Cardiac muscle cell (in vitro differentiated cells and primary cell): Measurements from ENCODE around the gene MINK1. TPM values are rescaled to one million over a fixed set of nuclear protein-coding genes. Genes with fewer than 3 reads are reported as not detected.

Source experiments
- DNase-seq, 2 donors: peaks; one replicate each; pipeline versions ENCODE4 v3.0.0 to v3.0.0-alpha.2; 2010 to 2017; ENCODE audit warnings: low read depth in 1 of 2, low spot score in 1 of 2
- H3K27ac ChIP-seq: fragments of 200-600 bp; sonication (generic); 2 replicates; pipeline ENCODE4 v1.5.1; 2016
- H3K27me3 ChIP-seq: fragments of 200-600 bp; sonication (generic); 2 replicates; pipeline ENCODE4 v1.6.0; 2016; ENCODE audit warnings: control low read depth
- H3K36me3 ChIP-seq: fragments of 200-600 bp; sonication (generic); 2 replicates; pipeline ENCODE4 v1.5.1; 2016; ENCODE audit warnings: control low read depth
- H3K4me1 ChIP-seq: fragments of 200-600 bp; sonication (generic); 2 replicates; pipeline ENCODE4 v1.8.1; 2017; ENCODE audit warnings: low read depth, mild to moderate bottlenecking, mixed run types
- H3K4me3 ChIP-seq: fragments of 200-600 bp; sonication (generic); 2 replicates; pipeline ENCODE4 v1.5.1; 2016; ENCODE audit warnings: mild to moderate bottlenecking
- H3K9me3 ChIP-seq: fragments of 200-600 bp; sonication (generic); 2 replicates; pipeline ENCODE4 v1.5.1; 2017; ENCODE audit warnings: low read depth, mild to moderate bottlenecking, control low read depth
- CTCF ChIP-seq: IDR thresholded peaks from 2 replicates; pipeline ENCODE4 v1.5.1; 2012; ENCODE audit warnings: low read depth, mild to moderate bottlenecking, low read length
- polyA plus RNA-seq: library from polyadenylated mRNA; unstranded; fragments of >200 nt; fragmentation: Nextera tagmentation; extraction: Ambion mirVana; gene quantifications from 2 replicates; pipeline ENCODE4 v1.2.1, GENCODE V29; 2016
- total RNA-seq: library from RNA; depleted of rRNA; stranded (reverse); fragments of >200 nt; gene quantifications from 2 replicates; pipeline ENCODE4 v1.2.3, GENCODE V29; 2016

MINK1 gene
- total and polyA plus RNA-seq, 2 experiments from 2014 or later, result 27.1 to 47.7 TPM

- Histone ChIP-seq H3K27ac (peak overlapping the region; percentile 88), H3K27me3 (no peaks in the 10 kb centered on the region)
These were observed 108.1 kb downstream of the MINK1 start for GRCh38 chr17:4941319-4941610.

GRCh38 chr17:4942760-4943508, 109.8 kb downstream of the MINK1 start:
- Histone ChIP-seq H3K4me1 (peaks cover 23% of the 10 kb centered on the region), H3K9me3 (no peaks in the 10 kb centered on the region), H3K27me3 (no peaks in the 10 kb centered on the region), H3K36me3 (peaks cover 35% of the 10 kb centered on the region), H3K27ac (peak overlapping the region; percentile 16), H3K4me3 (no peak overlapping the region)
- TF ChIP-seq CTCF, result no peak
- DNase-seq, result no peak

More at GRCh38 chr17:4941319-4941610, 108.1 kb downstream of the MINK1 start:
- H3K4me1 ChIP-seq, result peaks cover 17% of the 10 kb centered on the region
- H3K36me3 ChIP-seq, result peaks cover 41% of the 10 kb centered on the region
- no peak for TF ChIP-seq CTCF
- DNase-seq, result no peak
- no peaks in the 10 kb centered on the region for H3K9me3 ChIP-seq
- H3K4me3 ChIP-seq, result peak overlapping the region; percentile 83

- no peak overlapping the region for H3K4me3 ChIP-seq
- peaks cover 15% of the 10 kb centered on the region for H3K4me1 ChIP-seq
- no peak for TF ChIP-seq CTCF
- H3K9me3 ChIP-seq, result no peaks in the 10 kb centered on the region
- H3K27me3 ChIP-seq, result no peaks in the 10 kb centered on the region
- peaks cover 32% of the 10 kb centered on the region for H3K36me3 ChIP-seq
- H3K27ac ChIP-seq, result peak overlapping the region; percentile 94
- DNase-seq, result no peak
These were observed 111.0 kb downstream of the MINK1 start for GRCh38 chr17:4944163-4944553.

GRCh38 chr17:4944554-4945175, 111.5 kb downstream of the MINK1 start:
- no peak for TF ChIP-seq CTCF
- H3K27me3 ChIP-seq, result no peaks in the 10 kb centered on the region
- H3K4me1 ChIP-seq, result peaks cover 15% of the 10 kb centered on the region
- H3K4me3 ChIP-seq, result no peak overlapping the region
- H3K9me3 ChIP-seq, result no peaks in the 10 kb centered on the region
- peaks cover 32% of the 10 kb centered on the region for H3K36me3 ChIP-seq
- peak overlapping the region; percentile 94 for H3K27ac ChIP-seq
- no peak for DNase-seq

- peak overlapping the region; percentile 94 for H3K27ac ChIP-seq
- peaks cover 32% of the 10 kb centered on the region for H3K36me3 ChIP-seq
- peak in 1 of 2 donors; percentile 90 for DNase-seq
- TF ChIP-seq CTCF, result no peak
- H3K4me3 ChIP-seq, result no peak overlapping the region
- no peaks in the 10 kb centered on the region for H3K27me3 ChIP-seq
- no peaks in the 10 kb centered on the region for H3K9me3 ChIP-seq
- peaks cover 15% of the 10 kb centered on the region for H3K4me1 ChIP-seq
These were observed 112.2 kb downstream of the MINK1 start for GRCh38 chr17:4945176-4945943.
